Breast epithelium (tissue), 4 donors: ENCODE results near the gene SLK. TPM values are rescaled to one million over a fixed set of nuclear protein-coding genes. Genes with fewer than 3 reads are reported as not detected.
A peak's percentile ranks its signal among the peaks of the same experiment; 100 is the strongest.

Experiments
- DNase-seq, 2 donors: peaks; one replicate each; pipeline ENCODE4 v3.0.0-alpha.2; 2019; ENCODE audit warnings: low spot score in 2 of 2
- H3K27ac ChIP-seq, 2 donors: fragments of 200-600 bp; sonication (generic) in 1 of 2; one replicate each; pipeline ENCODE4 v1.5.1; 2016 to 2019; ENCODE audit warnings: mild to moderate bottlenecking in 1 of 2
- H3K27me3 ChIP-seq, 2 donors: fragments of 200-600 bp; sonication (generic) in 1 of 2; one replicate each; pipeline versions ENCODE4 v1.5.1 to v1.6.0; 2017 to 2019; ENCODE audit warnings: control low read depth in 1 of 2, mild to moderate bottlenecking in 1 of 2
- H3K36me3 ChIP-seq: fragments of 200-600 bp; one replicate; pipeline ENCODE4 v1.5.1; 2019
- H3K4me1 ChIP-seq, 2 donors: fragments of 200-600 bp; sonication (generic); one replicate each; pipeline ENCODE4 v1.5.1; 2016 to 2019; ENCODE audit warnings: control low read depth in 1 of 2
- H3K4me3 ChIP-seq, 3 donors: fragments of 200-600 bp; sonication (generic); 1 replicate in 2 of 3; 2 replicates in 1 of 3; pipeline ENCODE4 v1.5.1; 2016 to 2019; ENCODE audit warnings: mild to moderate bottlenecking in 3 of 3, moderate library complexity in 2 of 3
- H3K9me3 ChIP-seq, 2 donors: fragments of 200-600 bp; sonication (generic) in 1 of 2; one replicate each; pipeline ENCODE4 v1.5.1; 2016 to 2019; ENCODE audit warnings: control low read depth in 1 of 2
- CTCF ChIP-seq, 3 donors: fragments of 450-650 bp; IDR thresholded peaks; one replicate each; pipeline ENCODE4 v1.5.1; 2016 to 2017; ENCODE audit warnings: antibody characterized with exemption in 3 of 3, mild to moderate bottlenecking in 3 of 3, moderate library complexity in 3 of 3
- POLR2A ChIP-seq: fragments of 450-650 bp; IDR thresholded peaks from one replicate; pipeline ENCODE4 v1.6.1; 2016; ENCODE audit warnings: antibody characterized with exemption, mild to moderate bottlenecking, moderate library complexity
- POLR2AphosphoS5 ChIP-seq, 3 donors: sonication (generic); formaldehyde crosslinking; IDR thresholded peaks; one replicate each; pipeline ENCODE4 v1.6.1; 2017; ENCODE audit warnings: antibody characterized with exemption in 3 of 3
- intact Hi-C: fragments of 100-400 bp; cut with DNase I; formaldehyde crosslinking; loops from one replicate; pipeline ENCODE4 v1.15.1; 2023; ENCODE audit warnings: low total_unique reads
- total RNA-seq, 3 donors: library from RNA; depleted of rRNA; stranded (reverse); fragments of >200 nt; gene quantifications; one replicate each; pipeline ENCODE4 v1.1.0, GENCODE V29; 2016

Gene SLK
- total RNA-seq, 3 donors from 2014 or later: 63.2 to 94.4 (median 76.4) TPM

GRCh38 chr10:104020020-104020419 is 53.1 kb downstream of the SLK start:
- peaks cover 20% of the 10 kb centered on the region for H3K36me3 ChIP-seq
- H3K27ac ChIP-seq: no peak overlapping the region
- H3K27me3 ChIP-seq: no peaks in the 10 kb centered on the region
- no peaks in the 10 kb centered on the region for H3K4me1 ChIP-seq
- intact Hi-C loops: no loop called here
- H3K9me3 ChIP-seq: no peaks in the 10 kb centered on the region
- H3K4me3 ChIP-seq: no peak overlapping the region
- no peak for DNase-seq
- TF ChIP-seq CTCF (IDR thresholded peaks at IDR 0.05) (no peak), POLR2AphosphoS5 (IDR thresholded peaks at IDR 0.05) (no peak), POLR2A (no peak)

GRCh38 chr10:104021246-104021645 is 54.3 kb downstream of the SLK start:
- Histone ChIP-seq H3K4me1 (no peaks in the 10 kb centered on the region), H3K27me3 (no peaks in the 10 kb centered on the region), H3K27ac (no peak overlapping the region), H3K36me3 (peaks cover 20% of the 10 kb centered on the region), H3K9me3 (no peaks in the 10 kb centered on the region), H3K4me3 (no peak overlapping the region)
- DNase-seq: no peak
- no peak for TF ChIP-seq CTCF (IDR thresholded peaks at IDR 0.05)
- no peak for TF ChIP-seq POLR2A
- no peak for TF ChIP-seq POLR2AphosphoS5 (IDR thresholded peaks at IDR 0.05)
- intact Hi-C loops: no loop called here

GRCh38 chr10:104022026-104022425 is 55.1 kb downstream of the SLK start:
- Histone ChIP-seq H3K27me3 (no peaks in the 10 kb centered on the region), H3K4me3 (no peak overlapping the region), H3K27ac (no peak overlapping the region), H3K9me3 (no peaks in the 10 kb centered on the region), H3K4me1 (no peaks in the 10 kb centered on the region), H3K36me3 (peaks cover 20% of the 10 kb centered on the region)
- DNase-seq: no peak
- intact Hi-C loops: no loop called here
- TF ChIP-seq POLR2A (no peak), CTCF (IDR thresholded peaks at IDR 0.05) (no peak), POLR2AphosphoS5 (IDR thresholded peaks at IDR 0.05) (no peak)

- intact Hi-C loops: no loop called here
Measured at GRCh38 chr10:104025524-104025923, 58.6 kb downstream of the SLK start.

GRCh38 chr10:104026762-104027161 is 59.8 kb downstream of the SLK start:
- no peak overlapping the region for H3K27ac ChIP-seq
- no peak for TF ChIP-seq CTCF (IDR thresholded peaks at IDR 0.05)
- TF ChIP-seq POLR2AphosphoS5 (IDR thresholded peaks at IDR 0.05): no peak
- no peak for TF ChIP-seq POLR2A
- no peak overlapping the region for H3K4me3 ChIP-seq
- H3K9me3 ChIP-seq: no peaks in the 10 kb centered on the region
- no peak for DNase-seq
- intact Hi-C loops: no loop called here
- peaks cover 13% of the 10 kb centered on the region for H3K36me3 ChIP-seq
- H3K27me3 ChIP-seq: no peaks in the 10 kb centered on the region
- no peaks in the 10 kb centered on the region for H3K4me1 ChIP-seq

More at GRCh38 chr10:104025524-104025923, 58.6 kb downstream of the SLK start:
- DNase-seq: no peak
- H3K27ac ChIP-seq: peak overlapping the region; percentile 54 to 57
- no peaks in the 10 kb centered on the region for H3K4me1 ChIP-seq
- H3K27me3 ChIP-seq: no peaks in the 10 kb centered on the region
- H3K36me3 ChIP-seq: peaks cover 13% of the 10 kb centered on the region
- TF ChIP-seq POLR2AphosphoS5 (IDR thresholded peaks at IDR 0.05): no peak
- TF ChIP-seq CTCF (IDR thresholded peaks at IDR 0.05): no peak
- TF ChIP-seq POLR2A: no peak
- no peak overlapping the region for H3K4me3 ChIP-seq
- H3K9me3 ChIP-seq: no peaks in the 10 kb centered on the region
